Activated CD8-positive, alpha-beta memory T cell treated with anti-CD3 and anti-CD28 coated beads for 36 hours (primary cell): ENCODE results near the gene CDK5. TPM values are rescaled to one million over a fixed set of nuclear protein-coding genes. Genes with fewer than 3 reads are reported as not detected.
"Not testable (repeated sequence)": the region's sequence is repeated elsewhere in the genome, so short reads cannot be mapped to it uniquely, and the experiment has no call there.

Source experiments
- CTCF ChIA-PET: fragments of 350-600 bp; sonication (Branson Sonifier 250); formaldehyde crosslinking; loops from one replicate; lab custom pipeline; 2021; ENCODE audit warnings: antibody characterized with exemption; lab: Charles Lee
- POLR2A ChIA-PET: fragments of 350-600 bp; sonication (Branson Sonifier 250); formaldehyde crosslinking; loops from one replicate; lab custom pipeline; 2021; ENCODE audit warnings: antibody characterized with exemption; lab: Charles Lee
- total RNA-seq, 2 experiments: library from RNA; stranded (reverse); gene quantifications; one replicate each; pipeline ENCODE4 v1.2.3, GENCODE V29; 2021

Gene CDK5
- total RNA-seq, 2 experiments from 2014 or later: 19.0 to 21.2 TPM

DNA sequence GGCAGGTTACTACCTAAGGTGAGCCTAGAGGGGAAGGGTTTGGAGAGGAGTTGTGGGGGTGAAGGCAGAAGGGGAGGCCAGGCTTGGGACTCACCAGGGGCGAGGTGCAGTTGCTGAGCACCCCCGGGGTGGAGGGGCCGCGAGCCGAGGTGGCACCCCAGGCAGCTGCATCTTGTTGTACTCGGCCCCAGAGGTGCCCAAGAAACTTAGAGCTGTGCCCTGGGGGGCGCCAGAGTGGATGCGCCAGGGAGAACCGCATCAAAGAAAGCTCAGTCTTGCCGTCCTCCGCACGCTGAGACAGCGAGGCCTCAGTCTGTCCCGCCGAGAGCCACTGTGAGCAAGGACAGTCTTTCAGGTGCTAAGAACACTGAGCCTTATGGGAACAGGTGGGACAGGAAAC, 40.8 kb downstream of the CDK5 start:
- CTCF ChIA-PET: interaction anchor here (1.1 to 5.5 kb wide), 6 partner anchors 8 to 68 kb away, joined by 3 to 38 read pairs (median 12); partner anchors contain the start of gene ABCB8
- POLR2A ChIA-PET: no interaction called here

DNA sequence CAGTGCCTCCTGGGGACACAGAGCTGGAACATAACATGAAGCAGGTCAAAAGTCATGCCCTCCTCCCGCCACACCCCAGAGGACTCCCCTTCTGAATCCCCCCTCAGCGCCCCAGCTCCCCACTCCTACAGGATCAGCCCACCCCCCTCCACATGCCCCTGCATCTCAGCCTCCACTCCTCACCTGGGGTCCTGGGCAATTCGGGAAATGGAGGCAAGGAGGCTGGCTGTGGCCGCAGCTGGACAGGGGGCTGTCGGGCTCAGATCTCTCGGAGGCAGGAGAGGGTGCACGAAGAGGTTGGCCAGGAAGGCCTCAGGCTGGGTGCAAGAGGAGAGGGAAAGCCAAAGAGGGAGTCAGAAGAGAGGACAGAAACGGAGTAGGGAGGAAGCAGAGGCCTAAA, 41.2 kb downstream of the CDK5 start:
- ChIA-PET POLR2A (no interaction called here), CTCF (interaction anchor here (1.1 to 5.5 kb wide), 4 partner anchors 26 to 68 kb away, joined by 3 to 20 read pairs (median 3); no protein-coding TSS in a partner anchor)

DNA sequence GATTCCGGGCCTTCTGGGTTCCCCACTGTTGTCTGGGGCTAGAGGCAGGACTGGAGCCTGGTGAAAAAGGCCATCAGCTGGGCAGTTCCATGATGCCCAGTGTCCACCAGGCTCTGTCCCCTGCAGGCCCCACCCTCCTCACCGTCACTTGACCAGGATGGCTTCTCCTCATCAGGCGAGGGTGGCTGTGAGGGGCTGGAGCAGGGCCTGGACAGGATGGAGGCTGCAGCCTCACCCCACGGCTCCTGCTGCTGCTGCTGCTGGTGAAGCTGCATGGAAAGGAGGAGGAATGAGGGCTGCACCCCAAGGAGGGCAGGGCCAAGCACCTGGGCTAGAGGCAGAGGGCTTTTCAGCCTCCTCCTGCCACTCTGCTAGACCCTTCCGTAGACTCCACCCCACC, 41.7 kb downstream of the CDK5 start:
- CTCF ChIA-PET: interaction anchor here (1.1 to 5.5 kb wide), 3 partner anchors 26 to 69 kb away, joined by 3 to 20 read pairs (median 3); no protein-coding TSS in a partner anchor

DNA sequence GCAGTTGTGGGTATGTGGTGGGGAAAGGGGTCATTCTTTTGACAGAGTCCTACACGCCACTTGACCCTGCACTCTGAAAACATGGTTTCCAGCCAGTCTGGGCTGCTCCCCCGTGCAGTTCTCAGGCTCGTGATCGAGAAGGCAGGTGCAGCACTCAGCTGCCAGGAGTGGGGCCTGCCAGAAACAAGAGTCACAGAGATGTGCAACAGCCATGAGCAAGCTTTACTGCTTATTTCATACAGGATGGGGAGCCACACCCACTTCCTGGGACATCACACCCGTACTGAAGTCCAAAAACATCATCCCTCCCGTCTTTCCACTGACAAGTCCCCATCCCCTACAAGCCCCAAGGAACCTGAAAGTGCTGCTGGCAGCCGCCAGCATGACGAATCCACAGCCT, 42.7 kb downstream of the CDK5 start:
- ChIA-PET POLR2A (no interaction called here), CTCF (interaction anchor here (1.7 to 5.5 kb wide), 2 partner anchors 11 to 52 kb away, joined by 7 to 20 read pairs; no protein-coding TSS in a partner anchor)

More for the DNA sequence above, 41.7 kb downstream of the CDK5 start:
- POLR2A ChIA-PET: no interaction called here

DNA sequence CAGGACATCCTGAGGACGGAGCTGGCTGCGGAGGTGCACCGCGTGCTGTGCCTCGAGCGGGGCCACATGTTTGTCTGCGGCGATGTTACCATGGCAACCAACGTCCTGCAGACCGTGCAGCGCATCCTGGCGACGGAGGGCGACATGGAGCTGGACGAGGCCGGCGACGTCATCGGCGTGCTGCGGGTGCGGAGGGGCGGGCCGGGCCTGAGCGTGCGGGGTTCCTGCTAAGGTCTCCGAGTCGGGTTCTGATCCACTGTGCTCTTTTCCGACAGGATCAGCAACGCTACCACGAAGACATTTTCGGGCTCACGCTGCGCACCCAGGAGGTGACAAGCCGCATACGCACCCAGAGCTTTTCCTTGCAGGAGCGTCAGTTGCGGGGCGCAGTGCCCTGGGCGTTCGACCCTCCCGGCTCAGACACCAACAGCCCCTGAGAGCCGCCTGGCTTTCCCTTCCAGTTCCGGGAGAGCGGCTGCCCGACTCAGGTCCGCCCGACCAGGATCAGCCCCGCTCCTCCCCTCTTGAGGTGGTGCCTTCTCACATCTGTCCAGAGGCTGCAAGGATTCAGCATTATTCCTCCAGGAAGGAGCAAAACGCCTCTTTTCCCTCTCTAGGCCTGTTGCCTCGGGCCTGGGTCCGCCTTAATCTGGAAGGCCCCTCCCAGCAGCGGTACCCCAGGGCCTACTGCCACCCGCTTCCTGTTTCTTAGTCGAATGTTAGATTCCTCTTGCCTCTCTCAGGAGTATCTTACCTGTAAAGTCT, 43.8 kb downstream of the CDK5 start:
- ChIA-PET POLR2A (interaction anchor here (0.7 to 1.0 kb wide), 2 partner anchors 14 to 15 kb away, joined by 3 to 5 read pairs; partner anchors contain the start of gene ABCB8), CTCF (interaction anchor here (0.6 to 1.7 kb wide), 7 partner anchors 10 to 380 kb away, joined by 3 to 7 read pairs (median 3); partner anchors contain the start of gene ATG9B)

DNA sequence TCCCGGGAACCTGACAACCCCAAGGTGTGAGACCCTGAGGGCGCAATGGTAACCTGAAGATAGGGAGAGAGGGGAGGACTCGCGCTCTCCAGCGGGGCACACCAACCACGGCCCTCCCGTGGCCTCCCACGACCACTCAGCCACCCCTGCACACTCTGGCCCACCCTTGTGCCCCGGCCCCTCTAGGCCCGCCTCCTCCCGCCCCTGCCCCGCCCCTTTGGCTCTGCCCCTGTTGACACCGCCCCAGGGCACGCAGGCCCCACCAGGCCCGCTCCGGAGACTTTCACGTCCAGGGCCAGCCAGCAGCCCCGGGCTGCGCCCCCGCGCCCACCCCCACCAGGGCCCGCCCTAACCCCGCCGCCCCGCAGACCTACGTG, 44.4 kb downstream of the CDK5 start:
- ChIA-PET POLR2A (interaction anchor here (1.0 kb wide), 1 partner anchor 15 kb away, joined by 3 read pairs; the partner anchor contains the start of gene ABCB8), CTCF (interaction anchor here (0.7 to 1.7 kb wide), 5 partner anchors 13 to 380 kb away, joined by 3 to 7 read pairs (median 3); no protein-coding TSS in a partner anchor)

DNA sequence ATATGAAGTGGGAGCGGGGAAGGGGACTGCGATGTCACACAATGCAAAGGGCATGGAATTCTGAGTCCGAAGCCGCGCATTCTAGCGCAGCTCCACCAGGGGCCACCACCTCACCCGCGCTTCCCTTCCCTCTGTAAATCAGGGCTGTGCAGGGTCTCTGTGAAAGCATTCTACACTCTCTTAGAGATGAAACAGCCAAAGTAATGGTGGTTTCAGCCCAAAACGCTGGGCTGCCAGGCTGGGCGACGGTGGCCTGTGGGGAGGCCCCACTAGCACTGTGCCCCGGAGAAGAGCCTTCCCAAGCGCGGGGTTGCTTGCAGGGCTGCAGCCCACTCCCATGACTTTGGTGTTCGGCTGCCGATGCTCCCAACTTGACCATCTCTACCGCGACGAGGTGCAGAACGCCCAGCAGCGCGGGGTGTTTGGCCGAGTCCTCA, 44.8 kb downstream of the CDK5 start:
- POLR2A ChIA-PET: no interaction called here

DNA sequence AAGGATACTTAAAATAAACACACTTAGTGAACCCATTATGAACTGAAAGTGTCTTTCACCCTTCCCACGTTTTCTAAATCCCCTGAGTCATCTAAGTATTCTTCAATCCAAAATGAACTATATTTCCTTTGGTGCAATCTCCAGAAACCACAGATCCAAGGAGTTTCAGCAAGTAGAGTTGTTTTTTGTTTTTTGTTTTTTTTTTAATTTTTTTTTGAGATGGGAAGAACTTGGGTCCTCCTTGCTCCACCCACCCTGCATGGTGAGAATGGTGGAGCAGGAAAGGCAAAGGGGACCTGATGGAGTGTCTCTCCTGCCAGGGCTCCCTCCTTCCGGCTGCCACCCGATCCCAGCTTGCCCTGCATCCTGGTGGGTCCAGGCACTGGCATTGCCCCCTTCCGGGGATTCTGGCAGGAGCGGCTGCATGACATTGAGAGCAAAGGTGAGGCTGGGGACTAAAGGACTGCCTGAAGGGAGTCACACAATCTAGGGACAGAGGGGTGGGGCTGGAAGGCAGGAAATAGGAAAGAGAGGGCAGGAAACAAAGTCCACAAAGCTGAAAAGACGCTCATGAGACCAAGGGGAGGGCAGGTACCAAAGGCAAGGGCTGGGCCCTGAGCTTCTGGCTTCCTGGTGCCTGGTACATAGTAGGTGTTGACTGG, 45.5 kb downstream of the CDK5 start:
- CTCF ChIA-PET: interaction anchor here (0.7 kb wide), 1 partner anchor 34 kb away, joined by 3 read pairs; no protein-coding TSS in a partner anchor
- POLR2A ChIA-PET: interaction anchor here (1.9 kb wide), 1 partner anchor 16 kb away, joined by 7 read pairs; the partner anchor contains the start of gene ABCB8

More for the DNA sequence above, 44.8 kb downstream of the CDK5 start:
- CTCF ChIA-PET: interaction anchor here (0.7 to 1.1 kb wide), 2 partner anchors 33 to 379 kb away, joined by 3 read pairs; no protein-coding TSS in a partner anchor

DNA sequence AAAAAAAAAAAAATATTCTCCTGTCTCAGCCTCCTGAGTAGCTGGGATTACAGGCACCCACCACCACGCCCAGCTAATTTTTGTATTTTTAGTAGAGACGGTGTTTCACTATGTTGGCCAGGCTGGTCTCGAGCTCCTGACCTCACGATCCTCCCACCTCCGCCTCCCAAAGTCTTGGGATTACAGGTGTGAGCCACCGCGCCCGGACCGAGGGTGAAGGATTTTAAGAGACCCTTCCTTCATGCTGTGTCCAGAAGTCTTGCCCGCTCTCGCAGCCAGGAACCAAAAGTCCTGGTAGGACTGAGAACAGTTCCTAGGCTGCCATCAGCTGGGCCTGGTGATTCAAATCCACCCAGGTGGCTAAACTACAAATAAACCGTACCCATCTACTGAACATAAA, 46.1 kb downstream of the CDK5 start:
- CTCF ChIA-PET: not testable (repeated sequence)
- POLR2A ChIA-PET: interaction anchor here (1.9 kb wide), 1 partner anchor 17 kb away, joined by 7 read pairs; the partner anchor contains the start of gene ABCB8

DNA sequence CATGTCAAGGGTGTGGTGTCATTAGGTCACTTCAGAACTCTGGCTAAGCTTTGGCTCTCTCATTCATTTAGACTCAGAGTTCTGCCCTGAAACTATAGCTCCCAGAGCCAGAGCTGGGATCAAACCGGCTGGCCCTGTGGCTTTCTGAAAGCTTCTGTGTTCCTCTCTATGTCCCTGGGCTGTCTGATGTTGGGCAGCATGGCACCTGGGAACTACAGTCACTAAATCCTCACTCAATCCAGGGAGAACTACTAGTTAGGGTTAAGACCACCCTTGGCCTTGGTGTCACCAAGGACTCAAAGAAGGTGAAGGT, 46.6 kb downstream of the CDK5 start:
- ChIA-PET POLR2A (interaction anchor here (0.7 to 1.9 kb wide), 2 partner anchors 17 to 124 kb away, joined by 3 to 7 read pairs; partner anchors contain the start of gene ABCB8), CTCF (interaction anchor here (1.1 to 4.4 kb wide), 3 partner anchors 7 to 100 kb away, joined by 3 to 38 read pairs (median 3); no protein-coding TSS in a partner anchor)

DNA sequence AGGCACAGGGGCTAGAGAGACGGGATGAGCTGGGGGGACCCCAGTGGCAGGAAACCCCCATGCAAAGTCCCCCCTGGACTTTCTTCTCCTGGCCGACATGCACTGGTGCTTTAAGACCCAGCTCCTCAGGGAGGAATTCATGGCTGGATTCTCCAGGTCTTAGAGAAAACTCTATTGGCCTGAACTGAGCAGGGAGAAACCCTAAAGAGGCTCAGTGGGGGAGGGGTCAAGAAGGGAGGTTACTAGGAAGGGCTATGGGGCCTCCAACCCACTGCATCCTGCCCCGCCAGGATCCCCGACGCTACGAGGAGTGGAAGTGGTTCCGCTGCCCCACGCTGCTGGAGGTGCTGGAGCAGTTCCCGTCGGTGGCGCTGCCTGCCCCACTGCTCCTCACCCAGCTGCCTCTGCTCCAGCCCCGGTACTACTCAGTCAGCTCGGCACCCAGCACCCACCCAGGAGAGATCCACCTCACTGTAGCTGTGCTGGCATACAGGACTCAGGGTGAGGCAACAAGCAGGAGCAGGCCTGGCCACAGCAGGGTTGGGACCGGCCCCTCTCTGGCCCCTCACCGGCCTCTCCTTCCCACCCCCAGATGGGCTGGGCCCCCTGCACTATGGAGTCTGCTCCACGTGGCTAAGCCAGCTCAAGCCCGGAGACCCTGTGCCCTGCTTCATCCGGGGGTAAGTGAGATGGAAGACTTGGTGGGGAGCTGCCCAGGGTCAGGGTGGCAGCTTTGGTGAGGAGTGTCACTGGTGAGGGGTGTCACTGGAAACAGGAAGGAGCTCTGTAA, 47.2 kb downstream of the CDK5 start:
- ChIA-PET CTCF (interaction anchor here (1.1 to 4.4 kb wide), 4 partner anchors 8 to 100 kb away, joined by 3 to 38 read pairs (median 4); partner anchors contain the start of gene ATG9B), POLR2A (interaction anchor here (0.7 to 2.1 kb wide), 3 partner anchors 9 to 125 kb away, joined by 3 to 7 read pairs (median 7); partner anchors contain the start of gene ABCB8)

DNA sequence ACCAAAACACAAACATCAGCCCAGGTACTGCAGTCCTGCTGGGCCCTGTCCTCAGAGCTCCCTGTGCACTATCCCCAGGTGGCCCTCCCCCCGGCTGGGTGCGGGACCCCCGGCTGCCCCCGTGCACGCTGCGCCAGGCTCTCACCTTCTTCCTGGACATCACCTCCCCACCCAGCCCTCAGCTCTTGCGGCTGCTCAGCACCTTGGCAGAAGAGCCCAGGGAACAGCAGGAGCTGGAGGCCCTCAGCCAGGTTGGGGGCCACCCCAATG, 47.7 kb downstream of the CDK5 start:
- POLR2A ChIA-PET: interaction anchor here (0.6 to 2.1 kb wide), 2 partner anchors 9 to 1314 kb away, joined by 6 to 7 read pairs; no protein-coding TSS in a partner anchor
- CTCF ChIA-PET: interaction anchor here (0.6 to 4.4 kb wide), 8 partner anchors 8 to 102 kb away, joined by 3 to 38 read pairs (median 4); partner anchors contain the start of gene ATG9B

DNA sequence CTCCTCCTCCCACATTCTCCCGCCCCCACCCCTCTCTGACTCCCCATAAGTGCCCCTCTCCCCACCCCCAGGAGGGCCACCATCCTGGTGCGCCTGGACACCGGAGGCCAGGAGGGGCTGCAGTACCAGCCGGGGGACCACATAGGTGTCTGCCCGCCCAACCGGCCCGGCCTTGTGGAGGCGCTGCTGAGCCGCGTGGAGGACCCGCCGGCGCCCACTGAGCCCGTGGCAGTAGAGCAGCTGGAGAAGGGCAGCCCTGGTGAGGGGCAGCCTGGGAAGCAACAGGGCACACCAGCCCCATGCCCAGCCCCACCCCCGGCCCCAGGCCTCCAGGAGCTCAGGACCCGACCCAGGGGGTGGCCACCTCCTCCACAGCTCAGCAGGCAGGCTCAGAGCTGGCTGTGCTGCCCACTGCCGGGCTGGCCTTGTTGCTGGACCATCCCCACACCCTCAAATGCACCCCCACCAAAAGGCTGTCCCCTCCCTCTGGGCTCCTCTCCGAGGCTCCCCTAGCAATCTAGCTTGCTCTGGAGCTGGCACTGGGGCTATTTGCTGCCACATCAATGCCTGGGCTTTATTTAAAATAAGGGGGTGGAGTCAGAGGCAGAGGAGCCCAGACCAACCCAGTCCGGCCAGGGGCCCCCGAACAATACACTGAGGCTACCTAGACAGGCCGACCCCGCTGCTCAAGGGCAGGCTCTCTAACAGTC, 48.2 kb downstream of the CDK5 start:
- CTCF ChIA-PET: interaction anchor here (0.6 to 4.4 kb wide), 16 partner anchors 9 to 254 kb away, joined by 3 to 38 read pairs (median 4); partner anchors contain the start of genes ABCB8 and ATG9B

DNA sequence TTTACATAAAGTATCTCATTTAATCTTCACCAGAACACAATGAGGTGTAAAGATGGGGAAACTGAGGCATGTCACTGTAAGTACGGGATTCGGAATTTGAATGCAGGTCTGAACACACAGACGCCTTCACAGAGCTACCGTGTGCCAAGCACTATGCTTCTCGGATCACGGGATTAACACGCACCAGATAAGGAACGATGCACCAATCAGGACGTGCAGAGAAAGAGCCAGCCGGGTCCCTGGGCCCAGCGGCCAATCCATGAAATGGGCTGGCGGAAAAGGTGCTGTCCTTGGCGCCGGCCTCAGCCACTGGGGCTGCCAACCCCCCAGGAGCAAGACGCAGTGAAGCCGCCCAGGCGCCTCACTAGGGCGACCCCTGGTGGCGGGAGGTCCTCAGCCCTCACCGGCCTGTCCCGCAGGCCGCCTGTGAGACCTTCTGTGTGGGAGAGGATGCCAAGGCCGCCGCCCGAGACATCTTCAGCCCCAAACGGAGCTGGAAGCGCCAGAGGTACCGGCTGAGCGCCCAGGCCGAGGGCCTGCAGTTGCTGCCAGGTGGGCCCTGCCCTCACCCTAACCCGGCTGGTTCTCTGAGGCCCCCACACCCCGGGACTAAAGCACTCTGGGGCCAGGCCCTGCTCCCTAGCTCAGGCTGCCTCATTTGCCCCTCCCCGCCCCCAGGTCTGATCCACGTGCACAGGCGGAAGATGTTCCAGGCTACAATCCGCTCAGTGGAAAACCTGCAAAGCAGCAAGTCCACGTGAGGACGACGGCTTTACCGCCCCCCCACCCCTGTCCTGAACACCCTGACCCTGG, 49.0 kb downstream of the CDK5 start:
- POLR2A ChIA-PET: interaction anchor here (0.7 to 2.1 kb wide), 5 partner anchors 10 to 218 kb away, joined by 4 to 7 read pairs (median 5); partner anchors contain the start of genes ABCB8 and ABCF2
- CTCF ChIA-PET: interaction anchor here (0.6 to 4.4 kb wide), 17 partner anchors 10 to 1630 kb away, joined by 3 to 38 read pairs (median 4); partner anchors contain the start of gene ABCB8

More for the DNA sequence above, 48.2 kb downstream of the CDK5 start:
- POLR2A ChIA-PET: interaction anchor here (0.6 to 2.1 kb wide), 4 partner anchors 10 to 1314 kb away, joined by 5 to 7 read pairs (median 6); partner anchors contain the start of genes ABCB8 and ABCF2

DNA sequence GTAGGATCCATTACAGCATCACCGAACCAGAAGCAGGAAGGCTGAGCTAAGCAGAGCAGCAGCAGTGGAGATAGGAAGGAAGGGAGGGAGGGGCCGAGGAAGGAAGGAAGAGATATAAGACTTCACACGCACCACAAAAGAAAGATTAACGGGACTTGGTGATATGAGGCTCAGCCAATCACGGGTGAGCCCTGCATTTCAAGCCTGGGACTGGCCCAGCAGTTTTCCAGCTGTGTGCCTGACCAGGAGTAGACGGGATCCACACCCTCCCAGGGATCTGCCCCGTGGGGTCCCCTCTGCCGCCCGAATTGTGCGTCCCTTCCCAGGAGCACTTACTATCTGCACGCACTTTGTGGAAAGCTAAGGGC, 49.6 kb downstream of the CDK5 start:
- POLR2A ChIA-PET: interaction anchor here (0.7 to 1.5 kb wide), 4 partner anchors 10 to 219 kb away, joined by 4 to 6 read pairs (median 4); partner anchors contain the start of genes ABCB8 and ABCF2

DNA sequence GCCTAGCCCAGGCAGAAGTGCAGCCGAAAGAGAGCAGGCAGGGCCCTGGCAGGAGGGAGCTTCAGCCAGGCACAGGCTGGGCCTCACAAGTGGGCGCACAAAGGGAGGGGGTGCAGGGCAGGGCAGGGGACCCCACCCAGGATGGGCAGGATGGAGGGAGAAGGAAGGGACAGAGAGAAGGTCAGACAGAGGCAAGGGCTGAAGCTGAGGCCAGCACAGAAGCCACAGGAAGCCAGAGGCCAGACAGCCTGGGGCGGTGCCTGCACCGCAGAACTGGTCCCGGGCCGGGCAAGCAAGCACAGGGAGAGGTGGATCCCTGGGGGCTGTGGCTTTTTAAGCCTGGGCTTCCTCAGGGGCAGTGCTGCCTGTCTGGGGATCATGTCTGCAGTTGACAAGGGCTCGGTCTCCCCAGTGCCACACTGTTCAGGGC, 50.2 kb downstream of the CDK5 start:
- POLR2A ChIA-PET: interaction anchor here (1.0 kb wide), 1 partner anchor 11 kb away, joined by 4 read pairs; no protein-coding TSS in a partner anchor
- CTCF ChIA-PET: interaction anchor here (1.1 to 4.4 kb wide), 7 partner anchors 9 to 252 kb away, joined by 3 to 38 read pairs (median 5); no protein-coding TSS in a partner anchor

More for the DNA sequence above, 49.6 kb downstream of the CDK5 start:
- CTCF ChIA-PET: interaction anchor here (0.6 to 4.4 kb wide), 11 partner anchors 10 to 1630 kb away, joined by 3 to 38 read pairs (median 5); no protein-coding TSS in a partner anchor
